ENCODE results near the gene DBI. TPM values are rescaled to one million over a fixed set of nuclear protein-coding genes. Genes with fewer than 3 reads are reported as not detected.

The DBI gene
- total and polyA plus RNA-seq, 3 experiments from 2014 or later, result 166 to 372 (median 186) TPM

- no peak for DNase-seq
- no peaks in the 10 kb centered on the region for H3K4me1 ChIP-seq (ENCODE audit: insufficient read depth, low read length)
- no peak overlapping the region for H3K4me3 ChIP-seq (ENCODE audit: low read length)
- H3K36me3 ChIP-seq (ENCODE audit: insufficient read depth, low read length), result no peaks in the 10 kb centered on the region
- H3K4me3 Mint-ChIP-seq, result no peak overlapping the region
- H3K36me3 Mint-ChIP-seq, result peaks cover 0 to 1% (median 0%) of the 10 kb centered on the region in 3 donors
- H3K27ac Mint-ChIP-seq, result no peak overlapping the region
- H3K9me3 Mint-ChIP-seq, result no peaks in the 10 kb centered on the region
- no peaks in the 10 kb centered on the region for H3K4me1 Mint-ChIP-seq
- POLR2A ChIA-PET, result no interaction called here
- no peak overlapping the region for H3K27ac ChIP-seq (ENCODE audit: low read depth, low read length)
- H3K27me3 ChIP-seq (ENCODE audit: insufficient read depth, low read length, poor library complexity, severe bottlenecking), result no peaks in the 10 kb centered on the region
- H3K27me3 Mint-ChIP-seq, result peaks cover 5 to 20% of the 10 kb centered on the region in 2 donors
- CTCF ChIA-PET, result interaction anchor here (0.7 kb wide), 1 partner anchor 127 kb away, joined by 3 read pairs; no protein-coding TSS in a partner anchor
- H3K9me3 ChIP-seq (ENCODE audit: low read length), result no peaks in the 10 kb centered on the region
Observed at GRCh38 chr2:119408221-119408619, 41.4 kb downstream of the DBI start.

- Histone ChIP-seq H3K4me3 (ENCODE audit: low read length) (no peak overlapping the region), H3K27me3 (ENCODE audit: insufficient read depth, low read length, poor library complexity, severe bottlenecking) (no peaks in the 10 kb centered on the region), H3K9me3 (ENCODE audit: low read length) (no peaks in the 10 kb centered on the region), H3K27ac (ENCODE audit: low read depth, low read length) (no peak overlapping the region), H3K4me1 (ENCODE audit: insufficient read depth, low read length) (no peaks in the 10 kb centered on the region), H3K36me3 (ENCODE audit: insufficient read depth, low read length) (no peaks in the 10 kb centered on the region)
- Mint-ChIP-seq H3K36me3 (peaks cover 0 to 1% (median 0%) of the 10 kb centered on the region in 3 donors), H3K27ac (peak overlapping the region in 1 of 8 donors; percentile 6), H3K9me3 (no peaks in the 10 kb centered on the region), H3K4me1 (no peaks in the 10 kb centered on the region), H3K27me3 (peaks cover 4 to 25% of the 10 kb centered on the region in 2 donors), H3K4me3 (no peak overlapping the region)
- no peak for DNase-seq
- ChIA-PET POLR2A (no interaction called here), CTCF (no interaction called here)
Observed at GRCh38 chr2:119409506-119409905, 42.7 kb downstream of the DBI start.

DNA sequence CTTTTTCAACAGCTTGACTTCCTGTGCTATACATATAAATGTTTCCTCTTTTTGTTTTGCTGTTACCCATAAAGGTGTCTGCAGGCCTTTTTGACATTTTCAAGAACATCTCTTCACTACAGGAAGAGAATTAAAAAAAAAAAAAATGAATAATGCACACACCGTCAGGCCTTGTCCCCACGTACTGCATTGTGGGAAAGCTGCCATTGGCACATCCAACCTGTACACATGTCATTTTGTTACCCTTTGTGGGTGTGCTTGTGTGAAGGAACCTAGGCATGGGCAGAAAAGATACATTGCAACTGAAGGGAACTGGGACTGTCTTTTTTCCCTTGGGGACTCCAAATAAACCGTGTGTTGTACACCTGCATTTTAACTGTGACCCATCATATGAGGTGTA lies 48.1 kb downstream of the DBI start:
- no peak for DNase-seq
- H3K4me1 ChIP-seq (ENCODE audit: insufficient read depth, low read length), result no peaks in the 10 kb centered on the region
- Mint-ChIP-seq H3K4me1 (no peaks in the 10 kb centered on the region), H3K36me3 (no peaks in the 10 kb centered on the region), H3K9me3 (no peaks in the 10 kb centered on the region), H3K4me3 (no peak overlapping the region), H3K27me3 (peaks cover 11 to 36% of the 10 kb centered on the region in 2 donors), H3K27ac (no peak overlapping the region)
- ChIA-PET CTCF (no interaction called here), POLR2A (no interaction called here)
- H3K27me3 ChIP-seq (ENCODE audit: insufficient read depth, low read length, poor library complexity, severe bottlenecking), result no peaks in the 10 kb centered on the region
- no peaks in the 10 kb centered on the region for H3K9me3 ChIP-seq (ENCODE audit: low read length)
- no peak overlapping the region for H3K27ac ChIP-seq (ENCODE audit: low read depth, low read length)
- no peak overlapping the region for H3K4me3 ChIP-seq (ENCODE audit: low read length)
- no peaks in the 10 kb centered on the region for H3K36me3 ChIP-seq (ENCODE audit: insufficient read depth, low read length)

DNA sequence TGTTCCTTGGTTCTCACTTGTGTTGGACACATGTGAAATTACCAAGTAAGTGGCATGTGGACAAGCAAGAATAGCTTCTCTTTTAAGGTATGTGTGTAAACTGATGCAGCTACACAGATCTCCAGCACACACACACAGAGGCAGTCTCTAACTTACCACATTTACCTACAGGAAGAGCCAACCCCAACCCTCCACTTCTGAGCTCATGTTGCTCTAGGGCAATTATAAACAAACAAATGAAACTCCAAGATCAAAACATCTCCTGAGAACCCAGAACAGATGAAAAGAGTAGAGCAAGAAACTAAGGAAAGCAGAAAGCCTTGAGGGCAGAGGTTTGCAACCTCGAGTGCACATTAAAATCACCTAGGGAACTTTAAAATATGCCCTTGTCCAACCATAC lies 48.9 kb downstream of the DBI start:
- Mint-ChIP-seq H3K27ac (no peak overlapping the region), H3K4me3 (no peak overlapping the region), H3K4me1 (no peaks in the 10 kb centered on the region), H3K36me3 (no peaks in the 10 kb centered on the region), H3K9me3 (no peaks in the 10 kb centered on the region), H3K27me3 (peaks cover 11 to 39% of the 10 kb centered on the region in 2 donors)
- H3K27ac ChIP-seq (ENCODE audit: low read depth, low read length), result no peak overlapping the region
- H3K27me3 ChIP-seq (ENCODE audit: insufficient read depth, low read length, poor library complexity, severe bottlenecking), result no peaks in the 10 kb centered on the region
- DNase-seq, result no peak
- no peaks in the 10 kb centered on the region for H3K4me1 ChIP-seq (ENCODE audit: insufficient read depth, low read length)
- no peaks in the 10 kb centered on the region for H3K36me3 ChIP-seq (ENCODE audit: insufficient read depth, low read length)
- no peak overlapping the region for H3K4me3 ChIP-seq (ENCODE audit: low read length)
- ChIA-PET CTCF (no interaction called here), POLR2A (no interaction called here)
- no peaks in the 10 kb centered on the region for H3K9me3 ChIP-seq (ENCODE audit: low read length)

DNA sequence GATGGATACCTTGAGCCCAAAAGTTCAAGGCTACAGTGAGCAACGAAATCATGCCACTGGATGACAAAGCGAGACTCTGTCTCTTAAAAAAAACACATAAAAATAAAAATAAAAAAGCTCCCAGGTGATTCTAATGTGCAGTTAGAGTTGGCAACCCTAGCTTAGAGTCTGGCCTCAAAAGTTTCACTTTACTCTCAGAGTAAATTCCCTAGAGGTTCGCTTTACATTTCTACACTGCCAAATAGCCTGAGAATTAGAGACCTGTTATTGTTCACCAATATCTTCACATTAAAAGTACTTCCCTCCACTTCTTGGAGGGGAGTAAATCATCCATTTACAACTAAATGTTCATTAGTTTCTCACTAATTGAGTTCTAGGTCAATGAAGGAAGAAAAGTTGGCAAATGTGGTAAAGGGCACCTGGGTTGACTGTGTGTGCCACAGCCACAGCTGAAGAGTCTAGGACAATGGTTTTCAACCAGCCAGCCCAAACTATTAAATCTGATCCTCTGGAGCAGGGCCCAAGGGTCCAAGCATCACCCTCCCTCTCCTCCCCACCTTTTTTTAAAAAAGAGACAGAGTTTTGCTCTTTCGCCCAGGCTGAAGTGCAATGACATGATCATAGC lies 49.6 kb downstream of the DBI start:
- H3K27ac Mint-ChIP-seq, result no peak overlapping the region
- H3K9me3 Mint-ChIP-seq, result no peaks in the 10 kb centered on the region
- Histone ChIP-seq H3K4me3 (ENCODE audit: low read length) (no peak overlapping the region), H3K4me1 (ENCODE audit: insufficient read depth, low read length) (no peaks in the 10 kb centered on the region), H3K36me3 (ENCODE audit: insufficient read depth, low read length) (no peaks in the 10 kb centered on the region), H3K9me3 (ENCODE audit: low read length) (no peaks in the 10 kb centered on the region), H3K27ac (ENCODE audit: low read depth, low read length) (no peak overlapping the region), H3K27me3 (ENCODE audit: insufficient read depth, low read length, poor library complexity, severe bottlenecking) (no peaks in the 10 kb centered on the region)
- DNase-seq, result no peak
- H3K36me3 Mint-ChIP-seq, result no peaks in the 10 kb centered on the region
- POLR2A ChIA-PET, result no interaction called here
- no peak overlapping the region for H3K4me3 Mint-ChIP-seq
- H3K27me3 Mint-ChIP-seq, result peaks cover 11 to 42% of the 10 kb centered on the region in 2 donors
- CTCF ChIA-PET, result no interaction called here
- no peaks in the 10 kb centered on the region for H3K4me1 Mint-ChIP-seq

- Mint-ChIP-seq H3K9me3 (peaks cover 0 to 6% (median 0%) of the 10 kb centered on the region in 5 donors), H3K27ac (no peak overlapping the region), H3K27me3 (peaks cover 11 to 52% of the 10 kb centered on the region in 2 donors), H3K4me3 (no peak overlapping the region), H3K4me1 (no peaks in the 10 kb centered on the region), H3K36me3 (no peaks in the 10 kb centered on the region)
- no peak overlapping the region for H3K27ac ChIP-seq (ENCODE audit: low read depth, low read length)
- DNase-seq, result no peak
- no peaks in the 10 kb centered on the region for H3K9me3 ChIP-seq (ENCODE audit: low read length)
- ChIA-PET CTCF (no interaction called here), POLR2A (no interaction called here)
- no peaks in the 10 kb centered on the region for H3K27me3 ChIP-seq (ENCODE audit: insufficient read depth, low read length, poor library complexity, severe bottlenecking)
- H3K4me1 ChIP-seq (ENCODE audit: insufficient read depth, low read length), result no peaks in the 10 kb centered on the region
- H3K36me3 ChIP-seq (ENCODE audit: insufficient read depth, low read length), result no peaks in the 10 kb centered on the region
- no peak overlapping the region for H3K4me3 ChIP-seq (ENCODE audit: low read length)
Observed at GRCh38 chr2:119417908-119418307, 51.1 kb downstream of the DBI start.

DNA sequence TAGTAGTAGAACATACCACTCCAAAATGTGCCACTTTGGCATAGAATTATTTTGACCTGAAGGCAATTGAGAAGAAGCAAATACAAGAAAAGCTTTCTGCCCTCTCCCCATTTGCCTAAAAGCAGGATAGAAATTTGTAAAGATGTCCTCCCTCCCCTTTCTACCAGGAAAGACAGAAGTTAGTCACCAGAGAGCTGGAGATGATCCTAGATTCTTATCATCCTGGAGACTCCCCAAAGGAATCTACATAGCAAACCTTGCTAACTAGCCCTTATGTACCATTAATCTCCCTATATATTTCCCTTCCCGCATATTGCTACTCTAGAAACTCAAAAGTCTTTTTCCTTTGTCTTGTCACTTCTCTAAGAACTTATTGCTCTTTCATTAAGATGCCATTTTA lies 52.3 kb downstream of the DBI start:
- Mint-ChIP-seq H3K36me3 (no peaks in the 10 kb centered on the region), H3K27ac (no peak overlapping the region), H3K4me1 (no peaks in the 10 kb centered on the region), H3K4me3 (no peak overlapping the region), H3K27me3 (peaks cover 12 to 52% of the 10 kb centered on the region in 2 donors), H3K9me3 (peaks cover 0 to 7% (median 0%) of the 10 kb centered on the region in 5 donors)
- CTCF ChIA-PET, result no interaction called here
- Histone ChIP-seq H3K9me3 (ENCODE audit: low read length) (no peaks in the 10 kb centered on the region), H3K4me1 (ENCODE audit: insufficient read depth, low read length) (no peaks in the 10 kb centered on the region), H3K36me3 (ENCODE audit: insufficient read depth, low read length) (no peaks in the 10 kb centered on the region), H3K4me3 (ENCODE audit: low read length) (no peak overlapping the region), H3K27me3 (ENCODE audit: insufficient read depth, low read length, poor library complexity, severe bottlenecking) (no peaks in the 10 kb centered on the region), H3K27ac (ENCODE audit: low read depth, low read length) (no peak overlapping the region)
- POLR2A ChIA-PET, result no interaction called here
- no peak for DNase-seq

DNA sequence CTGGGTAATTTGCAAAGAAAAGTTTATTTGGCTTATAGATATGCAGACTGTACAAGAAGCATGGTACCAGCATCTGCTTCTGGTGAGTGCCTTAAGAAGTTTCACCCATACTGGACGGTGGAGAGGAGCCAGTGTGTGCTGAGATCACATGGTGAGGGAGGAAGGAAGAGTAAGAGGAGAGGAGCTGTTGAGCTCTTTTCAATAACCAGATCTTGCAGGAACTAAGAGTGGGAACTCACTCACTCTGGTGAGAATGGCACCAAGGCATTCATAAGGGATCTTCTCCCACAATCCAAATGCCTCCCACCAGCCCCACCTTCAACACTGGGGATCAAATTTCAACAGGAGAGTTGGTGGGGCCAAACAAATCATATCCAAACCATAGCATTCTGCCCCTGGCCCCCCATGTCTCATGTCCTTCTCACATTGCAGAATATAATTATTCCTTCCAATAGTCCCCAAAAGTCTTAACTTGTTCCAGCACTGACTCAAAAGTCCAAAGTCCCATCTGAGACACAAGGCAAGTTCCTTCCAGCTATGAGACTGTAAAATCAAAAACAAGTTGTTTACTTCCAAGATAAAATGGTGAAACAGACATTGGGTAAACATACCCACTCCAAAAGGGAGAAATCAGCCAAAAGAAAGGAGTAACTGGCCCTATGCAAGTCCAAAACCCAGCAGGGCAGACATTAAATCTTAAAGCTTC lies 53.2 kb downstream of the DBI start:
- no peak overlapping the region for H3K4me3 ChIP-seq (ENCODE audit: low read length)
- no peak overlapping the region for H3K27ac ChIP-seq (ENCODE audit: low read depth, low read length)
- POLR2A ChIA-PET, result no interaction called here
- Mint-ChIP-seq H3K9me3 (peaks cover 0 to 7% (median 0%) of the 10 kb centered on the region in 5 donors), H3K36me3 (no peaks in the 10 kb centered on the region), H3K4me3 (no peak overlapping the region), H3K4me1 (no peaks in the 10 kb centered on the region), H3K27ac (no peak overlapping the region), H3K27me3 (peaks cover 17 to 59% of the 10 kb centered on the region in 2 donors)
- no peaks in the 10 kb centered on the region for H3K36me3 ChIP-seq (ENCODE audit: insufficient read depth, low read length)
- H3K27me3 ChIP-seq (ENCODE audit: insufficient read depth, low read length, poor library complexity, severe bottlenecking), result peaks cover under 1% of the 10 kb centered on the region
- no peaks in the 10 kb centered on the region for H3K9me3 ChIP-seq (ENCODE audit: low read length)
- H3K4me1 ChIP-seq (ENCODE audit: insufficient read depth, low read length), result no peaks in the 10 kb centered on the region
- no peak for DNase-seq
- CTCF ChIA-PET, result no interaction called here
